T-cell (primary cell): Measurements from ENCODE around the gene GAK. TPM values are rescaled to one million over a fixed set of nuclear protein-coding genes. Genes with fewer than 3 reads are reported as not detected.
"Not testable (repeated sequence)": the region's sequence is repeated elsewhere in the genome, so short reads cannot be mapped to it uniquely, and the experiment has no call there.

ENCODE experiments used
- ATAC-seq, 4 experiments: fragments of 200-7000 bp in 3 of 4; fragments of 150-1000 bp in 1 of 4; cut with Tn5 transposase; replicated peaks in 1 of 4; 1 replicate in 3 of 4; 2 replicates in 1 of 4; pipeline ENCODE4 v1.10.0; 2021; ENCODE audit warnings: moderate library complexity in 3 of 4, mild to moderate bottlenecking in 2 of 4, moderate number of reproducible peaks in 1 of 4
- CTCF ChIA-PET, 2 donors: fragments of 300-600 bp; sonication (Branson Sonifier 250); formaldehyde crosslinking; loops; one replicate each; lab custom pipeline; 2022; ENCODE audit warnings: antibody characterized with exemption in 2 of 2; lab: Charles Lee
- POLR2A ChIA-PET, 2 donors: fragments of 300-600 bp; sonication (Branson Sonifier 250); formaldehyde crosslinking; loops; one replicate each; lab custom pipeline; 2022; ENCODE audit warnings: antibody characterized with exemption in 2 of 2; lab: Charles Lee
- DNase-seq, 35 experiments: peaks; one replicate each; pipeline versions ENCODE4 v3.0.0 to v3.0.0-alpha.2; 2013 to 2023
- H3K27ac ChIP-seq: one replicate; pipeline ENCODE4 v1.5.1; 2013; ENCODE audit warnings: low read length
- H3K27me3 ChIP-seq, 2 experiments: replicated peaks in 1 of 2; 1 replicate in 1 of 2; 2 replicates in 1 of 2; pipeline versions ENCODE4 v1.6.1 to v1.7.0; 2013; ENCODE audit warnings: low read length in 1 of 2, mixed read lengths in 1 of 2; ENCODE audit not compliant: control insufficient read depth in 2 of 2, insufficient read depth in 2 of 2; ENCODE audit errors: extremely low read depth in 1 of 2
- H3K36me3 ChIP-seq, 2 donors: 1 replicate in 1 of 2; 2 replicates in 1 of 2; pipeline versions ENCODE4 v1.6.1 to v1.7.0; 2013; ENCODE audit warnings: low read length in 1 of 2; ENCODE audit not compliant: control insufficient read depth in 2 of 2, insufficient read depth in 1 of 2; ENCODE audit errors: extremely low read depth in 1 of 2
- H3K4me1 ChIP-seq, 2 experiments: 1 replicate in 1 of 2; 2 replicates in 1 of 2; pipeline versions ENCODE4 v1.6.1 to v1.7.0; 2013; ENCODE audit warnings: low read length in 2 of 2, mixed read lengths in 1 of 2; ENCODE audit not compliant: insufficient read depth in 2 of 2, control insufficient read depth in 1 of 2; ENCODE audit errors: extremely low read depth in 1 of 2
- H3K4me3 ChIP-seq, 2 donors: 1 replicate in 1 of 2; 2 replicates in 1 of 2; pipeline versions ENCODE4 v1.5.1 to v1.7.0; 2013; ENCODE audit warnings: mild to moderate bottlenecking in 2 of 2, low read length in 1 of 2, moderate library complexity in 1 of 2; ENCODE audit not compliant: control insufficient read depth in 1 of 2; ENCODE audit errors: extremely low read depth in 1 of 2
- H3K9me3 ChIP-seq: 2 replicates; pipeline ENCODE4 v1.7.0; 2013
- H3K27ac Mint-ChIP-seq, 2 donors: one replicate each; pipeline ENCODE4 v1.8.0; 2020 to 2021; ENCODE audit warnings: mild to moderate bottlenecking in 2 of 2, mixed read lengths in 2 of 2
- H3K27me3 Mint-ChIP-seq, 2 donors: one replicate each; pipeline ENCODE4 v1.8.0; 2021 to 2022; ENCODE audit warnings: mixed read lengths in 2 of 2
- H3K36me3 Mint-ChIP-seq: one replicate; pipeline ENCODE4 v1.8.0; 2021; ENCODE audit warnings: mixed read lengths
- H3K4me1 Mint-ChIP-seq, 3 donors: one replicate each; pipeline ENCODE4 v1.8.0; 2020 to 2022; ENCODE audit warnings: mixed read lengths in 3 of 3, mild to moderate bottlenecking in 1 of 3
- H3K4me3 Mint-ChIP-seq, 3 donors: one replicate each; pipeline ENCODE4 v1.8.0; 2020 to 2022; ENCODE audit warnings: mild to moderate bottlenecking in 3 of 3, mixed read lengths in 3 of 3, moderate library complexity in 3 of 3
- H3K9me3 Mint-ChIP-seq, 3 donors: one replicate each; pipeline ENCODE4 v1.8.0; 2020 to 2022; ENCODE audit warnings: mixed read lengths in 3 of 3
- WGBS: methylation state at CpG from one replicate; pipeline ENCODE4 v1.1.5; 2013; ENCODE audit warnings: missing lambda C conversion rate; ENCODE audit not compliant: insufficient coverage; 5-methylcytosine and 5-hydroxymethylcytosine counted together
- total RNA-seq, 35 experiments: library from RNA in 6 of 35; stranded (reverse) in 6 of 35; fragments of 120-200 nt in 1 of 35; gene quantifications; one replicate each; pipeline versions ENCODE4 v1.2.1 to v1.2.4 and lab custom pipeline; 2013 to 2026

GAK gene
- total RNA-seq, 5 donors from 2014 or later (not counting 1 experiment from before 2014, with no cell fraction given): 182 to 225 (median 218) TPM

- Histone ChIP-seq H3K4me3 (no peak overlapping the region), H3K4me1 (no peaks in the 10 kb centered on the region), H3K27ac (no peak overlapping the region), H3K9me3 (no peaks in the 10 kb centered on the region), H3K27me3 (peaks cover 10 to 50% of the 10 kb centered on the region in 2 experiments), H3K36me3 (no peaks in the 10 kb centered on the region)
- Mint-ChIP-seq H3K9me3 (no peaks in the 10 kb centered on the region), H3K4me3 (no peak overlapping the region), H3K27me3 (peaks cover 38 to 61% of the 10 kb centered on the region in 2 donors), H3K4me1 (no peaks in the 10 kb centered on the region), H3K36me3 (no peaks in the 10 kb centered on the region), H3K27ac (no peak overlapping the region)
- ChIA-PET CTCF (no interaction called here), POLR2A (no interaction called here)
- 68% methylated on average over 10 of the region's 10 CpGs for WGBS
- DNase-seq: no peak
- no peak for ATAC-seq
These were observed 118.2 kb downstream of the GAK start for GRCh38 chr4:813900-814299.

DNA sequence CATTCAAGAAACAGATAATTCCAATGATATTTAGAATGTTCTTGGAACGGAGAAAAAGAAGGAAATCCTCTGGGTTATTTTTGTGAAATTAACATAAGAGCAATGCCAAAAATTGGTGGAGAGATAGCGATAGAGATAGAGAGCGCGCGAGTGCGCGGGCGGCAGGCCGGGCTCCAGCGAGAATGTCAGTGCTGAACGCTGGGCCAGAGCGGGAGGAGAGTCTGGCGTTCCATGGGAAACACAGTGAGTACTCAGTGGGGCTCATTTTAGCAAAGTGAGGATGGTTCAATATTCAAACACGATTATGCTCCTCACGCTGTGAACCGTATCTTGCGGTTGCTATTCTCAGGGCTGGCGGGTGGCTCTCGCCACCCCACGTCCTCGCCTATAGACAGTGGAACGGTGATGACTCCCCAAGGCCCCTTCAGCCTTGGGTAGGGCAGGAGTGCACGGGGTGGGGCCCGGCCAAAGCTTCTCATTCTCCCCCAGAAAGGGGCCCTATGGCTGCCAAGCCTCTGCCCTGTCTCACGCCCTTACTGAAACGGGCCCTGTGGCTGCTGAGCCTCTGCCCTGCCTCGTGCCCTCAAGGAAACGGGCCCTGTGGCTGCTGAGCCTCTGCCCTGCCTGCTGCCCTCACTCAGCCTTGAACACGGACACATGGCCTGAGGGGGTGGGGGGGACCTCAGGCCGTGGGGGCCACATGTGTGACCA, 123.1 kb downstream of the GAK start:
- H3K4me3 ChIP-seq: no peak overlapping the region
- no peak for DNase-seq
- H3K27ac ChIP-seq: no peak overlapping the region
- Mint-ChIP-seq H3K4me1 (no peaks in the 10 kb centered on the region), H3K9me3 (no peaks in the 10 kb centered on the region), H3K27me3 (peaks cover 26 to 43% of the 10 kb centered on the region in 2 donors), H3K4me3 (no peak overlapping the region), H3K36me3 (no peaks in the 10 kb centered on the region), H3K27ac (no peak overlapping the region)
- H3K9me3 ChIP-seq: no peaks in the 10 kb centered on the region
- ATAC-seq: no peak
- H3K4me1 ChIP-seq: no peaks in the 10 kb centered on the region
- peaks cover 8 to 30% of the 10 kb centered on the region in 2 experiments for H3K27me3 ChIP-seq
- WGBS: 89% methylated on average over 28 of the region's 30 CpGs
- ChIA-PET POLR2A (no interaction called here), CTCF (no interaction called here)
- no peaks in the 10 kb centered on the region for H3K36me3 ChIP-seq

DNA sequence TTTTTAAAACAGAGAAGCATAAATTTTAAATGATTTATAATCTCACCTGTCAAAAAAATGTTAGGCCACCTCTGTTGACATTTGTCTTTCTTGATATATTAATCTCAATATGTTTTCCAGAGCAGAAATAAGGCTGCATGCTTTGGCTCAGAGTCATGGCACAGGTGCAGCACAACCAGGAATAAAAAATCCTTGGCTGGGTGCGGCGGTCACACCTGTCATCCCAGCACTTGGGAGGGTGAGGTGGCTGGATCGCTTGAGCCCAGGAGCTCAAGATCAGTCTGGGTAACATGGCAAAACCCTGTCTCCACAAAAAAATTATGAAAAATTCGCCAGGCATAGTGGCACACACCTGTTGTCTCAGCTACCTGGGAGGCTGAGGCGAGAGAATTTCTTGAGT, 124.3 kb downstream of the GAK start:
- H3K27ac Mint-ChIP-seq: no peak overlapping the region
- no CpG with 5 or more reads among the region's 5 CpGs for WGBS
- H3K9me3 Mint-ChIP-seq: no peaks in the 10 kb centered on the region
- no peaks in the 10 kb centered on the region for H3K36me3 Mint-ChIP-seq
- DNase-seq (no peak), ATAC-seq (no peak)
- H3K27ac ChIP-seq: no peak overlapping the region
- no peaks in the 10 kb centered on the region for H3K4me1 Mint-ChIP-seq
- peaks cover 8 to 24% of the 10 kb centered on the region in 2 experiments for H3K27me3 ChIP-seq
- no peak overlapping the region for H3K4me3 Mint-ChIP-seq
- H3K36me3 ChIP-seq: no peaks in the 10 kb centered on the region
- H3K27me3 Mint-ChIP-seq: peaks cover 16 to 33% of the 10 kb centered on the region in 2 donors
- POLR2A ChIA-PET: no interaction called here
- H3K9me3 ChIP-seq: no peaks in the 10 kb centered on the region
- no peak overlapping the region for H3K4me3 ChIP-seq
- H3K4me1 ChIP-seq: no peaks in the 10 kb centered on the region
- CTCF ChIA-PET: no interaction called here

GRCh38 chr4:806979-807378, 125.1 kb downstream of the GAK start:
- POLR2A ChIA-PET, H3K4me1 ChIP-seq: not testable (repeated sequence)

GRCh38 chr4:804804-805203, 127.3 kb downstream of the GAK start:
- no peak overlapping the region for H3K27ac Mint-ChIP-seq
- ChIA-PET POLR2A (no interaction called here), CTCF (no interaction called here)
- WGBS: 85% methylated on average over 44 of the region's 44 CpGs
- no peak overlapping the region for H3K4me3 Mint-ChIP-seq
- DNase-seq (no peak), ATAC-seq (no peak)
- peaks cover 7 to 12% of the 10 kb centered on the region in 2 donors for H3K27me3 Mint-ChIP-seq
- Histone ChIP-seq H3K4me3 (no peak overlapping the region), H3K9me3 (no peaks in the 10 kb centered on the region), H3K27ac (no peak overlapping the region), H3K27me3 (peaks cover 0 to 18% of the 10 kb centered on the region in 2 experiments), H3K36me3 (no peaks in the 10 kb centered on the region), H3K4me1 (peaks cover 0 to 3% of the 10 kb centered on the region in 2 experiments)
- no peaks in the 10 kb centered on the region for H3K9me3 Mint-ChIP-seq
- H3K4me1 Mint-ChIP-seq: peaks cover 0 to 4% (median 4%) of the 10 kb centered on the region in 3 donors
- H3K36me3 Mint-ChIP-seq: no peaks in the 10 kb centered on the region

More at GRCh38 chr4:806979-807378, 125.1 kb downstream of the GAK start:
- H3K4me1 Mint-ChIP-seq, H3K36me3 Mint-ChIP-seq, H3K36me3 ChIP-seq, H3K9me3 ChIP-seq, H3K4me3 ChIP-seq, CTCF ChIA-PET, ATAC-seq, H3K4me3 Mint-ChIP-seq, DNase-seq, H3K27ac Mint-ChIP-seq, H3K9me3 Mint-ChIP-seq, H3K27ac ChIP-seq: not testable (repeated sequence)
- H3K27me3 Mint-ChIP-seq: peaks cover 15 to 26% of the 10 kb centered on the region in 2 donors
- H3K27me3 ChIP-seq: peaks cover 3 to 18% of the 10 kb centered on the region in 2 experiments
- WGBS: no CpG with 5 or more reads among the region's 4 CpGs

- no peaks in the 10 kb centered on the region for H3K36me3 ChIP-seq
- H3K27ac ChIP-seq: no peak overlapping the region
- H3K4me3 ChIP-seq: no peak overlapping the region
- H3K27me3 Mint-ChIP-seq: peaks cover 7 to 12% of the 10 kb centered on the region in 2 donors
- no peak overlapping the region for H3K4me3 Mint-ChIP-seq
- ChIA-PET POLR2A (no interaction called here), CTCF (no interaction called here)
- H3K9me3 Mint-ChIP-seq: no peaks in the 10 kb centered on the region
- no peak for DNase-seq
- no peaks in the 10 kb centered on the region for H3K36me3 Mint-ChIP-seq
- ATAC-seq: no peak
- peaks cover 4 to 12% (median 12%) of the 10 kb centered on the region in 3 donors for H3K4me1 Mint-ChIP-seq
- no peak overlapping the region for H3K27ac Mint-ChIP-seq
- no peaks in the 10 kb centered on the region for H3K9me3 ChIP-seq
- peaks cover 0 to 9% of the 10 kb centered on the region in 2 experiments for H3K4me1 ChIP-seq
- peaks cover 0 to 16% of the 10 kb centered on the region in 2 experiments for H3K27me3 ChIP-seq
- WGBS: 92% methylated on average over 6 of the region's 13 CpGs
These were observed 128.2 kb downstream of the GAK start for GRCh38 chr4:803884-804283.
